Vagina (tissue), 2 donors: ENCODE results near the gene CDON.

ENCODE experiments used
- POLR2A ChIP-seq, 2 donors: fragments of 450-650 bp; IDR thresholded peaks; one replicate each; pipeline ENCODE4 v1.6.1; 2017; ENCODE audit warnings: antibody characterized with exemption in 2 of 2, mild to moderate bottlenecking in 2 of 2, moderate library complexity in 2 of 2
- POLR2AphosphoS5 ChIP-seq, 2 donors: sonication (generic); formaldehyde crosslinking; IDR thresholded peaks; one replicate each; pipeline ENCODE4 v1.9.0; 2017; ENCODE audit warnings: antibody characterized with exemption in 2 of 2, mild to moderate bottlenecking in 2 of 2, low read depth in 1 of 2; ENCODE audit not compliant: insufficient read depth in 1 of 2
- TF ChIP-seq, protein P1 (sequence below), 3 experiments: fragments of 450-650 bp in 2 of 3; fragments of 200-600 bp in 1 of 3; sonication (generic) in 1 of 3; IDR thresholded peaks; one replicate each; pipeline ENCODE4 v1.5.1; 2017 to 2019; ENCODE audit warnings: antibody characterized with exemption in 3 of 3, mild to moderate bottlenecking in 2 of 3, moderate library complexity in 2 of 3

DNA sequence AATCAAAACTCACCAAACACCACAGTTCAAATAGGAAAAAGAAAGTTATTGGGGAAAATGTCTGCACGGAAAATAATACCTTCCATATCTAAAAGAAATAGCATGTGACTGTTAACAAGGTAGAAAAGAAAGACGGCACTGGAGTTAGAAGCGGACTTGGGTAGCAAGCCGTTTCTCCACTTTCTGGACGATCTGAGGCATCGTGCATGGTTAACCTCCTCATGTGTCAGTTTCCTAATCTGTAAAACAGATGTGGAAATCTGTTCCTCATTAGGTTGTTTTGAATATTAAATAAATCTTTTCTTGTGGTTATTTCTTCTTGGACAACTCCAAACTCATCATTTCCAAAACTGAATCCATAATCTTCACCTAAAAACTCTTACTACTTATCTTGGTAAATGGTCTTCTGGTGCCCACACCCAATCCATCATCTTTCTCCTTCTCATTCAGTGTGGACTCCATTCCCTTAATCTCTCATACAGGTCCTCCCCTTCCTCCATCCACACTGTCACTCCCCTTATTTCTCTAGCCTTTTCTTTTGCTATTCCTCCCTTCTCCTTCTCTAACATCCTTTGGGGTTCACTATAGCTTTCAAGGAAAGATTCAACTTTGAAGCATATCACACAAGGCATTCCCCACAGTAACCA is 63.3 kb downstream of the CDON start:
- TF ChIP-seq, protein P1, sequence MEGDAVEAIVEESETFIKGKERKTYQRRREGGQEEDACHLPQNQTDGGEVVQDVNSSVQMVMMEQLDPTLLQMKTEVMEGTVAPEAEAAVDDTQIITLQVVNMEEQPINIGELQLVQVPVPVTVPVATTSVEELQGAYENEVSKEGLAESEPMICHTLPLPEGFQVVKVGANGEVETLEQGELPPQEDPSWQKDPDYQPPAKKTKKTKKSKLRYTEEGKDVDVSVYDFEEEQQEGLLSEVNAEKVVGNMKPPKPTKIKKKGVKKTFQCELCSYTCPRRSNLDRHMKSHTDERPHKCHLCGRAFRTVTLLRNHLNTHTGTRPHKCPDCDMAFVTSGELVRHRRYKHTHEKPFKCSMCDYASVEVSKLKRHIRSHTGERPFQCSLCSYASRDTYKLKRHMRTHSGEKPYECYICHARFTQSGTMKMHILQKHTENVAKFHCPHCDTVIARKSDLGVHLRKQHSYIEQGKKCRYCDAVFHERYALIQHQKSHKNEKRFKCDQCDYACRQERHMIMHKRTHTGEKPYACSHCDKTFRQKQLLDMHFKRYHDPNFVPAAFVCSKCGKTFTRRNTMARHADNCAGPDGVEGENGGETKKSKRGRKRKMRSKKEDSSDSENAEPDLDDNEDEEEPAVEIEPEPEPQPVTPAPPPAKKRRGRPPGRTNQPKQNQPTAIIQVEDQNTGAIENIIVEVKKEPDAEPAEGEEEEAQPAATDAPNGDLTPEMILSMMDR (IDR thresholded peaks at IDR 0.05): no peak
- TF ChIP-seq POLR2A (IDR thresholded peaks at IDR 0.05) (no peak), POLR2AphosphoS5 (IDR thresholded peaks at IDR 0.05; ENCODE audit: insufficient read depth in 1 of 2, low read depth in 1 of 2) (no peak)
